DOHH2 (cell line): Measurements from ENCODE around the gene ELOVL5.

Source experiments
- CTCF ChIP-seq: fragments of 200-600 bp; sonication (generic); IDR thresholded peaks from one replicate; pipeline ENCODE4 v1.5.1; 2014; ENCODE audit warnings: antibody characterized with exemption, mild to moderate bottlenecking, low read depth, low read length; ENCODE audit not compliant: poor library complexity, severe bottlenecking
- EZH2phosphoT487 ChIP-seq: fragments of 200-600 bp; sonication (generic); IDR thresholded peaks from 2 replicates; pipeline ENCODE4 v1.6.1; 2017; ENCODE audit warnings: borderline replicate concordance, mild to moderate bottlenecking, antibody characterized with exemption, low read length, moderate library complexity, mixed read lengths

- no peak for TF ChIP-seq CTCF
- TF ChIP-seq EZH2phosphoT487: no peak
Observed at GRCh38 chr6:53322188-53323029, 26.3 kb downstream of the ELOVL5 start.
